K562 (cell line): Measurements from ENCODE around the gene IFT172. TPM values are rescaled to one million over a fixed set of nuclear protein-coding genes. Genes with fewer than 3 reads are reported as not detected.

Source experiments
- ARID1B ChIP-seq: fragments of 450-650 bp; IDR thresholded peaks from 2 replicates; pipeline ENCODE4 v1.6.1; 2016; ENCODE audit warnings: antibody characterized with exemption, mild to moderate bottlenecking, inconsistent platforms
- CBFB ChIP-seq: sonication (generic); formaldehyde crosslinking; IDR thresholded peaks from 2 replicates; pipeline ENCODE4 v1.4.0; 2020; ENCODE audit warnings: mild to moderate bottlenecking, missing genetic modification reagents
- CHCHD3 ChIP-seq: fragments of 250-450 bp; sonication (Bioruptor Pico); IDR thresholded peaks from 2 replicates; pipeline ENCODE4 v2.1.2; 2022; ENCODE audit warnings: mild to moderate bottlenecking
- GTF3C2 ChIP-seq: IDR thresholded peaks from 3 replicates; pipeline ENCODE4 v1.6.1; 2011; ENCODE audit warnings: borderline replicate concordance, mild to moderate bottlenecking, moderate library complexity; ENCODE audit not compliant: insufficient read length; ENCODE audit errors: extremely low read depth
- HMGN3 ChIP-seq: IDR thresholded peaks from 2 replicates; pipeline ENCODE4 v1.6.1; 2011; ENCODE audit warnings: borderline replicate concordance, low read depth, mild to moderate bottlenecking, mixed read lengths, low read length; ENCODE audit not compliant: insufficient read length; ENCODE audit errors: extremely low read depth
- MAFK ChIP-seq: IDR thresholded peaks from 2 replicates; pipeline ENCODE4 v1.6.1; 2011; ENCODE audit warnings: low read length, improper control_type of control experiment
- MXD1 ChIP-seq: fragments of 250-450 bp; sonication (Bioruptor Pico); IDR thresholded peaks from 2 replicates; pipeline ENCODE4 v1.8.0; 2021; ENCODE audit warnings: borderline replicate concordance, mild to moderate bottlenecking, moderate library complexity; ENCODE audit not compliant: poor library complexity, severe bottlenecking
- SNAPC5 ChIP-seq: fragments of 250-450 bp; sonication (Bioruptor Pico); IDR thresholded peaks from 2 replicates; pipeline ENCODE4 v1.8.0; 2021; ENCODE audit warnings: moderate library complexity, mild to moderate bottlenecking, inconsistent platforms
- SOX6 ChIP-seq: fragments of 450-650 bp; IDR thresholded peaks from 2 replicates; pipeline ENCODE4 v1.6.1; 2014; ENCODE audit warnings: mild to moderate bottlenecking
- SRSF7 ChIP-seq: fragments of 200-400 bp; formaldehyde crosslinking; optimal IDR thresholded peaks from 2 replicates; pipeline ENCODE3; 2017; ENCODE audit warnings: mild to moderate bottlenecking, low read depth, low read length
- TAF15 ChIP-seq: fragments of 200-400 bp; formaldehyde crosslinking; IDR thresholded peaks from 2 replicates; pipeline ENCODE4 v1.6.1; 2017; ENCODE audit warnings: mild to moderate bottlenecking, low read depth, low read length, moderate library complexity
- TEAD1 ChIP-seq, 2 experiments: fragments of 450-650 bp in 1 of 2; sonication (generic) in 1 of 2; formaldehyde crosslinking; IDR thresholded peaks; 2 replicates each; pipeline versions ENCODE4 v1.4.0 to v1.8.0; 2020 to 2022; ENCODE audit warnings: mild to moderate bottlenecking in 2 of 2, missing genetic modification reagents in 1 of 2
- ZFP36 ChIP-seq: fragments of 150-350 bp; IDR thresholded peaks from 2 replicates; pipeline ENCODE4 v1.6.1; 2018; ENCODE audit warnings: low read length, low read depth; ENCODE audit not compliant: partially characterized antibody
- ZNF212 ChIP-seq: fragments of 450-650 bp; formaldehyde crosslinking; IDR thresholded peaks from 2 replicates; pipeline ENCODE4 v1.4.0; 2020; ENCODE audit warnings: mild to moderate bottlenecking
- ZNF282 ChIP-seq: sonication (generic); formaldehyde crosslinking; IDR thresholded peaks from 2 replicates; pipeline ENCODE4 v1.8.1; 2023; ENCODE audit warnings: missing genetic modification reagents
- ZNF408 ChIP-seq: fragments of 250-450 bp; sonication (Bioruptor Pico); IDR thresholded peaks from 2 replicates; pipeline ENCODE4 v1.4.0; 2020; ENCODE audit warnings: low read depth, mild to moderate bottlenecking, moderate library complexity
- ZNF609 ChIP-seq: sonication (generic); formaldehyde crosslinking; IDR thresholded peaks from 2 replicates; pipeline ENCODE4 v1.8.1; 2023; ENCODE audit warnings: missing genetic modification reagents, mild to moderate bottlenecking, borderline replicate concordance
- polyA plus RNA-seq, 8 experiments: library from polyadenylated mRNA; depleted of rRNA in 4 of 8; stranded (reverse) in 5 of 8; unstranded in 3 of 8; fragments of >200 nt; fragmentation: Nextera tagmentation in 2 of 8; fragmentation: Illumina TruSeq in 1 of 8; extraction: Ambion mirVana in 2 of 8; extraction: Trizol in 1 of 8; gene quantifications; 2 replicates each; pipeline versions ENCODE4 v1.2.1 to v1.2.3, GENCODE V29; 2011 to 2014; ENCODE audit warnings: inconsistent platforms in 1 of 8, missing spikeins in 1 of 8
- total RNA-seq, 7 experiments: library from RNA; depleted of rRNA in 6 of 7; stranded (reverse); fragments of >200 nt in 6 of 7; fragmentation: Illumina TruSeq in 2 of 7; extraction: Trizol in 2 of 7; gene quantifications; 2 replicates each; pipeline versions ENCODE4 v1.2.1 to v1.2.3, GENCODE V29; 2011 to 2021; ENCODE audit warnings: low replicate concordance in 1 of 7

Gene IFT172
- total and polyA plus RNA-seq, 9 of the 15 experiments (the other 6 are each of a cell fraction or from before 2014, with no cell fraction given): 5.6 to 19.1 (median 13.5) TPM

GRCh38 chr2:27489498-27490397, at the start of gene IFT172 (continued):
- no peak for TF ChIP-seq GTF3C2
- TF ChIP-seq ZFP36: no peak
- peak; percentile 54; the same call in 1 of the 2 replicates for TF ChIP-seq ZNF609 (CRISPR knock-in tag)
- TF ChIP-seq MAFK: no peak
- 0 out of 4 replicates have a peak, but pooled peaks of 1 of the 2 experiments have one; percentile 74 for TF ChIP-seq TEAD1 (CRISPR knock-in tag; IDR thresholded peaks at IDR 0.05)
- peak; percentile 42 for TF ChIP-seq MXD1 (CRISPR knock-in tag)
- TF ChIP-seq TAF15: no peak
- no peak for TF ChIP-seq ARID1B
- no peak for TF ChIP-seq HMGN3
- no peak for TF ChIP-seq ZNF212 (CRISPR knock-in tag)
- no peak for TF ChIP-seq CHCHD3
- no peak for TF ChIP-seq SNAPC5 (CRISPR knock-in tag)
- no peak for TF ChIP-seq SRSF7
- TF ChIP-seq ZNF282 (CRISPR knock-in tag): no peak
- no peak; the same call in 1 of the 2 replicates for TF ChIP-seq SOX6
- no peak for TF ChIP-seq CBFB (CRISPR knock-in tag)
- no peak for TF ChIP-seq ZNF408 (CRISPR knock-in tag)
